ENCODE data around the gene ACSS1.

DNA sequence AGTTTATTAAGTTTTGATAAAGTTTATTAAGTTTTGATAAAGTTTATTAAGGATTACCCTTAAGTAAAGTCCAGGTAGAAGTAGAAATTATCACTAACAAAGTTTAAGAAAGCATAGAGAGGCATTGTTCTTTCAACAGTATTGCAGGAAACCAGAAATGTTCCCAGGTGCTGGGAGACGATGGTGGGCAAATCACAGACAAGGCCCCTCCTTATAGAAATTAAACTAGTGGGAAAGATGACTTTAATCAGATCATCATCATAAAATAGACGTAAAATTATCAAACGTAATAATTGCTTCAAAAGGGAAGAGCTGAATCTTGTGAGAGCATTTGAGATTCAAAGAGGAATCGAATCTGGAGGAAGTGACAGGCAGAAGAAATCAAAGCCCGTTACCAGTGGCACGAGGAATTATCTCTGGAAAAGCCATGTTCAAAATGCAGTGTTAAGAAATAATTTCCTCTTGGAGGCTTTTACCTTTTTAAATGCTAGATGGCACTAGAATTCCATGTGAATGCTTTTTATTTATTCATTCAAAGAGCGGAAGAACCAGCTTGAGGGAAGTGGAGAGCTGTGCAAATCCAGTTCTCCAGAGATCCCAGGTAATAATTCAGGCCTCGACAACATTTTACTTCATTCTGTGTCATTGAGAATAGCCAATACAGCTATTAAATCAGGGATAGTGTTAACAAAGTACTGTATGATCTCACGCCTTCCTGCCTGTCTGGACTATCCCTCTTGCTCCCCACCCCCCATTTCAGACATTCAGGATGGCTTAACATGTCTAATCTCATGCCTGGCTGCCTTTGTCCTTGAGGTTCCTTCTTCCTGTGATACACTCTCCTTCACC, 64.4 kb downstream of the ACSS1 start:
- TF ChIP-seq POLR2A (IDR thresholded peaks at IDR 0.05) (no peak), CTCF (IDR thresholded peaks at IDR 0.05) (peak in 4 of 6 experiments; percentile 27 to 35 (median 34))

Data from upper lobe of left lung (tissue), 4 donors.